Urinary bladder (tissue), 4 donors: ENCODE measurements around the gene SORD. TPM values are rescaled to one million over a fixed set of nuclear protein-coding genes. Genes with fewer than 3 reads are reported as not detected.
"Not testable (repeated sequence)": the region's sequence is repeated elsewhere in the genome, so short reads cannot be mapped to it uniquely, and the experiment has no call there.

Source experiments
- DNase-seq: peaks from one replicate; pipeline ENCODE4 v3.0.0-alpha.2; 2015; ENCODE audit errors: extremely low spot score
- H3K27ac ChIP-seq: one replicate; pipeline ENCODE4 v1.5.1; 2013; ENCODE audit warnings: low read depth, mild to moderate bottlenecking, moderate library complexity
- H3K36me3 ChIP-seq: one replicate; pipeline ENCODE4 v1.6.1; 2013; ENCODE audit warnings: mild to moderate bottlenecking, moderate library complexity; ENCODE audit not compliant: insufficient read depth
- H3K4me1 ChIP-seq: one replicate; pipeline ENCODE4 v1.6.1; 2013; ENCODE audit warnings: mild to moderate bottlenecking, moderate library complexity; ENCODE audit not compliant: insufficient read depth
- H3K4me3 ChIP-seq: one replicate; pipeline ENCODE4 v1.5.1; 2013; ENCODE audit warnings: low read depth, low read length
- WGBS: extraction: QIAGEN DNeasy Blood & Tissue Kit; methylation state at CpG from one replicate; pipeline ENCODE4 v1.1.7; 2013; 5-methylcytosine and 5-hydroxymethylcytosine counted together
- polyA plus RNA-seq: library from polyadenylated mRNA; stranded (reverse); fragments of 200-250 nt; gene quantifications from one replicate; pipeline ENCODE4 v1.2.3, GENCODE V29; 2013
- total RNA-seq: library from RNA; depleted of rRNA; stranded (reverse); fragments of >200 nt; gene quantifications from one replicate; pipeline ENCODE4 v1.2.3, GENCODE V29; 2014
- donor health status: healthy with polysubstance abuse.
- donor health status: healthy.

Gene SORD
- total and polyA plus RNA-seq, 2 donors: 6.8 to 11.6 TPM

DNA sequence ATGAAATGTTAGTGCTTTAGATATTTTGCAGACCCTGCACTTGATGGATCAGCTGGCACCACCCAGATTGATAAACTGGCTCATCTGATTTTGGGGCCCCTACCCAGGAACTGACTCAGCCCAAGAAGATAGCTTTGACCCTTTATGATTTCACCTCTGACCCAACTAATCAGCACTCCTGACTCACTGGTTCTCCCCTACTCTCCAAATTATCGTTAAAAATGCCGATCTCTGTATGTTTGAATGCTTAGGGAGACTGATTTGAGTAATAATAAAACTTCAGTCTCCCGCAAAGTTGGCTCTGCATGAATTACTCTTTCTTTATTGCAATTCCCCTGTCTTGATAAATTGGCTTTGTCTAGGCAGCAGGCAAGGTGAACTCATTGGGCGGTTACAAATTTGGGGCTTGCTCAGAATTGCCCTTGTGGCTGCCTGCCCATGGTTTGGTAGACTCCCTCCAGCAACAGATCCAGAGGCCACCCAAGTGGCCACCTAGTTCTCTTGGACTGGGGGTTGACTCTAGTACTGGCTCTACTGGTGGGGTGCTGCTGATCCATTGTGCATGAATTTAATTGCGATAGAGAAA lies 18.3 kb upstream of the SORD start:
- not testable (repeated sequence) for H3K36me3 ChIP-seq, H3K4me1 ChIP-seq, H3K4me3 ChIP-seq, H3K27ac ChIP-seq, DNase-seq
- 77% methylated on average over 5 of the region's 5 CpGs for WGBS

DNA sequence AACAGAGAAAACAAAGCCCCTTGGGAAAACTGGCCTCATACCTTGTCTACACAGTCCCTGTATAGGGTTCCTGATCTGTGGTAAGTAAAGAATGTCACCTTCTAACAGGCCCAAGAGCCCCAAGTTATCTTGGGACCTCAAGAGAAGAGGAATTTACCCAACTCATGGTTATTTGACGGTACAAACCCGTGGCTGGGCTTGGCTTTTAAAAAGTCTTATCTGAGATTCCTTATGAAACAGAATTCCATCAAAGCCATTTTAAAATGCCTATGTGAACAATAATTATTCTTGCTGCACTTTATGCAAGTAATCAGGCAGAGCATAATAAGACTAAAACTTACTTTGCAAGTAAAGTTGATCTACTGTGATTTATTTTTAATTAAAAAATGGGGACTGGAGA lies 13.9 kb upstream of the SORD start:
- WGBS: 57% methylated on average over 2 of the region's 2 CpGs
- Histone ChIP-seq H3K4me1 (no peaks in the 10 kb centered on the region), H3K27ac (no peak overlapping the region), H3K4me3 (no peak overlapping the region), H3K36me3 (no peaks in the 10 kb centered on the region)
- no peak for DNase-seq

DNA sequence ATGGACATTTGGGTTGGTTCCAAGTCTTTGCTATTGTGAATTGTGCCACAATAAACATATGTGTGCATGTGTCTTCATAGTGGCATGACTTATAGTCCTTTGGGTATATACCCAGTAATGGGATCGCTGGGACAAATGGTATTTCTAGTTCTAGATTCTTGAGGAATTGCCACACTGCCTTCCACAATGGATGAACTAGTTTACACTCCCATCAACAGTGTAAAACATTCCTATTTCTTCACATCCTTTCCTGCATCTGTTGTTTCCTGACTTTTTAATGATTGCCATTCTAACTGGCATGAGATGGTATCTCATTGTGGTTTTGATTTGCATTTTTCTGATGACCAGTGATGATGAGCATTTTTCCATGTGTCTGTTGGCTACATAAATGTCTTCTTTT lies 7.9 kb upstream of the SORD start:
- not testable (repeated sequence) for DNase-seq, H3K27ac ChIP-seq, H3K4me3 ChIP-seq, H3K36me3 ChIP-seq, H3K4me1 ChIP-seq
- WGBS: 90% methylated on average over 1 of the region's 1 CpG

DNA sequence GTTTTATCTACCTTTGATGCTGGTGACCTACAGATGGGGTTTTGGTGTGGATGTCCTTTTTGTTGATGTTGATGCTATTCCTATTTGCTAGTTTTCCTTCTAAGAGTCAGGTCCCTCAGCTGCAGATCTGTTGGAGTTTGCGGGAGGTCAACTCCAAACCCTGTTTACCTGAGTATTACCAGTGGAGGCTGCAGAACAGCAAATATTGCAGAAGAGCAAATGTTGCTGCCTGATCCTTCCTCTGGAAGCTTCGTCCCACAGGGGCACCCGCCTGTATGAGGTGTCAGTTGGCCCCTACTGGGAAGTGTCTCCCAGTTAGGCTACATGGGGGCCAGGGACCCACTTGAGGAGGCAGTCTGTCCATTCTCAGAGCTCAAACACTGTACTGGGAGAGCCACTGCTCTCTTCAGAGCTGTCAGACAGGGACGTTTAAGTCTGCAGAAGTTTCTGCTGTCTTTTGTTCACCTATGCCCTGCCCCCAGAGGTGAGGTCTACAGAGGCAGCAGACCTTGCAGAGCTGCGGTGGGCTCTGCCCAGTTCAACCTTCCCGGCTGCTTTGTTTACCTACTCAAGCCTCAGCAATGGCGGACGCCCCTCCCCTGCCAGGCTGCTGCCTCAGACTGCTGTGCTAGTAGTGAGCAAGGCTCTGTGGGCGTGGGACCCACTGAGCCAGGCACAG lies 2.6 kb upstream of the SORD start:
- not testable (repeated sequence) for H3K36me3 ChIP-seq, DNase-seq, H3K4me1 ChIP-seq, H3K27ac ChIP-seq, H3K4me3 ChIP-seq
- 83% methylated on average over 9 of the region's 9 CpGs for WGBS

DNA sequence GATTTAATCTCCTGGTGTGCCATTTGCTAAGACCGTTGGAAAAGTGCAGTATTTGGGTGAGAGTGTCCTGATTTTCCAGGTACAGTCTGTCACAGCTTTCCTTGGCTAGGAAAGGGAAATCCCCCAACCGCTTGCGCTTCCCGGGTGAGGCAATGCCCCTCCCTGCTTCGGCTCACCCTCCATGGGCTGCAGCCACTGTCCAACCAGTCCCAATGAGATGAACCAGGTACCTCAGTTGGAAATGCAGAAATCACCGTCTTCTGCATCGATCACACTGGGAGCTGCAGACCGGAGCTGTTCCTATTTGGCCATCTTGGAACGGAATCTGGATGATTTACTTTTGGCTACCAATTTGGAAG lies 2.1 kb upstream of the SORD start:
- H3K4me3 ChIP-seq, H3K4me1 ChIP-seq, H3K27ac ChIP-seq, DNase-seq, H3K36me3 ChIP-seq: not testable (repeated sequence)
- WGBS: 97% methylated on average over 9 of the region's 9 CpGs

DNA sequence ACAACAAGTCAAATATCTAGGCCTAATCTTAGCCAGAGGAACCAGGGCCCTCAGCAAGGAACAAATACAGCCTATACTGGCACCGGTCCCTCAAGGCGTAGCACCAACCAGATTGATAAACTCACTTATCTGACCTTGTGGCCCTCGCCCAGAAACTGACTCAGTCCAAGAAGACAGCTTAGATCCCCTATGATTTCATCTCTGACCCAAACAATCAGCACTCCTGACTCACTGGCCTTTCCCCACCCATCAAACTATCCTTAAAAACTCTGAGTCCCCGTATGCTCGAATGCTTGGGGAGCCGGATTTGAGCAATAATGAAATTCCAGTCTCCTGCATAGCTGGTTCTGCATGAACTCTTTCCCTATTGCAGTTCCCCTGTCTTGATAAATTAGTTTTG lies 1.6 kb upstream of the SORD start:
- DNase-seq: no peak
- WGBS: 77% methylated on average over 6 of the region's 6 CpGs
- no peaks in the 10 kb centered on the region for H3K36me3 ChIP-seq
- no peaks in the 10 kb centered on the region for H3K4me1 ChIP-seq
- no peak overlapping the region for H3K4me3 ChIP-seq
- H3K27ac ChIP-seq: no peak overlapping the region

DNA sequence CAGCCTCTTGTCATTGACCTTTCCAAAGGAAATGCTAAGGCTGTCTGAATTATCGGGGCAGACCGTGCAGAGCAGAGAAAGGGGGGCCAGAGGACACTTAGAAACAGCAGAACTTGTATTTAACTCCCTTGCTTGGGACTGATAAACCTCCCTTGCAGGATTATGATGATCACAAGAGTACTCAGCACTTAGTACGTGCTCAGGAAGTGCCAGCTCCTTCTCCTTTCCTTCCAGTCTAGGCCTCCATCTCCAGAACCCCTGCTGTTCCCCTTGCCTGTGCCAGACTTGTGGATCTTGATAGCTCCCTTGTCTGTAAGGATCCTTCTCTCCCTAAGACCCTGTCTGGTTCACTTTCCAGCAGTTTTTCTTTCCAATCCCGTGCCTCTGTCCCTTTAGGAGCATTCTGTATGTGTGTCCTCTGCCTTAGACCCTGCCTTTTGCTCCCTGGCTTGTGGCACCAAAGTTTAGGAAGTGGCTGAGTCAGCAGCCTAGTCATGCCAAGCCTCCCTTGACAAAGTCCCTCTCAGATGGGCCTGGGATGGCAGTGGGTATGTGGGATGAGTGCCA lies 747 bp downstream of the SORD start:
- Histone ChIP-seq H3K4me3 (peak overlapping the region; percentile 76), H3K36me3 (no peaks in the 10 kb centered on the region), H3K4me1 (no peaks in the 10 kb centered on the region), H3K27ac (no peak overlapping the region)
- 12% methylated on average over 4 of the region's 4 CpGs for WGBS
- no peak for DNase-seq

DNA sequence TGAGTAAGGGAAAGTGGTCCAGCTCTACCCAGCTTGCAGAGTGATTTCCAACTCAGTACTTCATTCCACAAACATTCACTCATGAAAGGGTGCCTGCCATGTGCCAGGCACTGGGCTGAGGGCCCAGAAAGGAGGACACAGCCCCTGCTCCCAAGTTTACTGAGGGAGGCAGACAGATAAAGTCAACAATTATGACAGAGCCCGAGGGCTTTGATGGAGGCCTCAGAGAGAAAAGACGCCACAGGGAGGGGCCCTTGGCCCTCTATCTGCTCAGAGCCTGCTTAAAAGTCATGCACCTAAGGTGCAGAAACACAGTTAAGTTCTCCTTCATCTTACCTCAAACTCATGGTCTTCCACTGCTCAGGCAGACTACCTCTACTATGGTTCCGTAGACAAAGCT lies 1.7 kb downstream of the SORD start:
- H3K4me3 ChIP-seq, H3K27ac ChIP-seq, DNase-seq, H3K36me3 ChIP-seq, H3K4me1 ChIP-seq: not testable (repeated sequence)
- 76% methylated on average over 3 of the region's 3 CpGs for WGBS

DNA sequence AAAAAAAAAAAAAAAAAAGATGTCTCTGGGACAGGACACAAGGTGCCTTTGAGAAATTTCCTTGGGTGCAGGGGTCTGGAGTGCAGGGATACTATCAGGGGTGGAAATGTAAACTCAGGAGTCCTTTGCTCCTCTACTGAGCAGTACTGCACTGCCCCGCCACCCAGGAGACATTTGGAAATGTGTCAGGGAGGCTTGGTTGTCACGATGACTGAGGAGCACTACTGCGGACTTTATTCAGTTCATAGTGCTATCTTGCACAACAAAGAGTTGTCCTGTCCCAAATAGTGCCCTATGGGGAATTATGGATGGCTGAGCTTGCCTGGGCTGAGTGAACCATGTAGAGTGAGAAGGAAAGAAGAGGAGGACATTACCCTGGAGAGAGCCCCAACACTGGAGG lies 2.6 kb downstream of the SORD start:
- 98% methylated on average over 3 of the region's 3 CpGs for WGBS
- not testable (repeated sequence) for H3K27ac ChIP-seq, H3K4me1 ChIP-seq, DNase-seq, H3K36me3 ChIP-seq, H3K4me3 ChIP-seq

DNA sequence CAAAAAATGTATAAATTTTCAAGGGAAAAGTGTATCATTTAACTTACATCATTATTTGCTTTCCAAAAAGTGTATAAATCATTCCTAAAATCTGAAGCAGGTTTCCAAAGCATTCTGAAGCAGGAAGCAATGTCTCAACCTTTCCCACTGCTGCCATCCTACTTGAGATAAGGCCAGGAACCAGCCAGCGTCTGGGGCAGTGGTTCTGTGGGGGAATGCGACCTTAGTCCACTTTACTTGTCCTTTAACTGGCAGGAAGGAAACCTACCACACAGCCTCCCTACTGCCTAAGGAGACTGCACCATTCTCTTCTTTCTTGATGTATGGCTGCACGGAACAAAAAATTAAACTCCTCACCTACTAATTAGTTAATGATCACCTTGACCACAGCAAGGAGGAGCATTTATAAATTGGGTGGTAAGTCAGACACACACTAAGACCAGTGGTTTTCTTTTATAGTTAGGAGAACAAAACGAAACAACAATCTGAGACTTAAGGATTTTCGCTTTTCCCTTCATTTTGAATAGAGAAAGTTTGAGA lies 3.7 kb downstream of the SORD start:
- DNase-seq: no peak
- Histone ChIP-seq H3K4me3 (no peak overlapping the region), H3K4me1 (no peaks in the 10 kb centered on the region), H3K27ac (no peak overlapping the region), H3K36me3 (no peaks in the 10 kb centered on the region)
- 84% methylated on average over 5 of the region's 5 CpGs for WGBS

DNA sequence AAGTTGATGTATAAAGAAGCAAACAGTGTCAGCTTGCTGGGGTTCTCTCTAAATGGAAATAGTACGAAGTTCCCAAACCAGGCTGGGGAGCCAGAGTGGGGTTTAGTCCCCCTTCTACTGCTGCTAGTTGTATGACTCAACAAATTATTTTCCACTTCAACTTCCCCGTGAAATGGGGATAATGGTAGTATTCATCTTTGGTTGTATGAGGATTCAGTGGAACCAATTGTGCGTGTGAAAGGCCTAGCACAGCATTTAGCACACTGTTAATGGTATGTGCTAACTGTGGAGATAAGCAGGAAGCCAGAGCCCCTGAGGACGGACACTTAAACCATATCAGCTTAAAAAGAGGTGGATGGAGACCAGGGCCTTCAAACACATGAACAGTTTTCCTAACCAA lies 4.2 kb downstream of the SORD start:
- 92% methylated on average over 4 of the region's 4 CpGs for WGBS
- Histone ChIP-seq H3K27ac (no peak overlapping the region), H3K4me1 (no peaks in the 10 kb centered on the region), H3K4me3 (no peak overlapping the region), H3K36me3 (no peaks in the 10 kb centered on the region)
- no peak for DNase-seq

DNA sequence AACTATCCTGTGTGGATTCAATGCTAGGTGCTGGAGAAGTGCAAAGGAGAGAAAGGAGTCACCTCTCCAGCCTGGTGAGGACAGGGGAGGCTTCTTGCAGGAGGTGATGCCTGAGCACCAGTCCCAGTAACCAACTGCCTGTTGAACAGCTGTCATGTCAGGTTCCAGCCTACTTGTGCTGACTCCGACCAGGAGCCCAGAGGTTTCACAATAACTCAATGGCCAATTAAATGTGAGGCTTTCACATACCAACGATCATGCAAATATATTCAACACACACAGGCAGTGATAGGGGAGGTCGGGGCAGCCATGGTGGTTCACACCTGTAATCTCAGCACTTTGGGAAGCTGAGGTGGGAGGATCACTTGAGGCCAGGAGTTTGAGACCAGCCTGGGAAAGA lies 7.7 kb downstream of the SORD start:
- DNase-seq: no peak
- H3K27ac ChIP-seq: no peak overlapping the region
- no peak overlapping the region for H3K4me3 ChIP-seq
- WGBS: 94% methylated on average over 3 of the region's 3 CpGs
- H3K36me3 ChIP-seq: no peaks in the 10 kb centered on the region
- no peaks in the 10 kb centered on the region for H3K4me1 ChIP-seq

DNA sequence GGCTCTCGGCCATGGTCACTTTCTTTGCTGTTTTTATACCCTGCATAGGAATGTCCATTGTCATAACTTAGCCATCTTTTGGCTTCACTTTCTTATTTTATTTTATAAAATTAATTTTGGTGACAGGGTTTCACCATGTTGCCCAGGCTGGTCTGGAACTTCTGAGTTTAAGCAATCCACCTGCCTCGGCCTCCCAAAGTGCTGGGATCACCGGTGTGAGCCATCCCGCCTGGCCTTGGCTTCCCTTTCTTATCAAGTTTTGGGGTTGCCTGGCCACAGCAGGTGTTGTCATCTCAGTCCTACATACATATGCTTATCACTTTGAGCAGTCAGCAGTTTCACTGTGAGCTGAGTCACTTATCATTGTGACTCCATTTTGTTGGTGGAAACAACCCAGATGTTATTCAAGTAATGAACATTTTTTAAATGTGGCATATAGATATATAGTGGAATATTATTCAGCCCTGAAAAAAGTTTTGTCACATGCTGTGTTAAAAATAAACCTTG lies 8.6 kb downstream of the SORD start:
- not testable (repeated sequence) for H3K27ac ChIP-seq, H3K36me3 ChIP-seq, H3K4me3 ChIP-seq, H3K4me1 ChIP-seq, DNase-seq
- over 99% methylated on average over 2 of the region's 4 CpGs for WGBS

DNA sequence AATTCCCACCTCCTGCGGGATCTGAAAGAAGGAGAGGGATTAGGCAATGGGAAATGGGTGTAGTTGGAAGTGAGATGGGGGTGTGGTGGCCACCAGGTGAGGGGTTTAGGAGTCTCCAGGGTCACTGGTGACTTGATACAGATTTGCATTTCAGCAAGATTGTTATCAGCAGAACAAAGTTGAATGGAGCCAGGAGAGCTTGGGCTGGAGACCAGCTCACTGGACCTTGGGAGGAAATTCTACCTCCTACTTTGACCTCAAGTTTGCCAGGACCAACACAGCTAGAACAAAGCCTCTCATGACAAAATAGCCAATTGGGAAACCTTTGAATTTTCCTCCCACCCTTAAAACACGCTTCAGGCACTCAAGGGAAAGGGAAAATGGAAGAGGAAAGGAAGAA lies 9.5 kb downstream of the SORD start:
- H3K4me3 ChIP-seq, H3K36me3 ChIP-seq, DNase-seq, H3K27ac ChIP-seq, H3K4me1 ChIP-seq: not testable (repeated sequence)
- 80% methylated on average over 2 of the region's 2 CpGs for WGBS
